SU-DHL-6 (cell line): ENCODE data around the gene GPR152.

ENCODE experiments used
- H2AFZ ChIP-seq: fragments of 200-600 bp; sonication (generic); 2 replicates; pipeline ENCODE4 v1.6.1; 2014; ENCODE audit warnings: low read depth, mild to moderate bottlenecking, moderate library complexity, mixed read lengths, antibody characterized with exemption, low read length; ENCODE audit not compliant: severe bottlenecking
- H3F3A ChIP-seq: fragments of 200-600 bp; shearing (Covaris generic); 2 replicates; pipeline ENCODE4 v1.6.0; 2016; ENCODE audit warnings: antibody characterized with exemption, mild to moderate bottlenecking; ENCODE audit not compliant: insufficient read depth
- H3K27ac ChIP-seq: fragments of 200-600 bp; sonication (generic); 2 replicates; pipeline ENCODE4 v1.5.1; 2016; ENCODE audit warnings: low read depth, mild to moderate bottlenecking, low read length, moderate library complexity, mixed read lengths
- H3K27me3 ChIP-seq: fragments of 200-600 bp; sonication (generic), shearing (Covaris generic); 2 replicates; pipeline ENCODE4 v1.6.0; 2014; ENCODE audit warnings: mild to moderate bottlenecking, low read length
- H3K36me3 ChIP-seq: fragments of 200-600 bp; sonication (generic); 2 replicates; pipeline ENCODE4 v1.6.1; 2014; ENCODE audit warnings: mild to moderate bottlenecking, low read length, mixed read lengths
- H3K4me2 ChIP-seq: fragments of 300-600, 200-600 bp; shearing (Covaris generic), sonication (generic); 2 replicates; pipeline ENCODE4 v1.6.0; 2014; ENCODE audit warnings: low read length, low read depth, mild to moderate bottlenecking; ENCODE audit not compliant: poor library complexity, severe bottlenecking
- H3K4me3 ChIP-seq: fragments of 200-600 bp; sonication (generic); 2 replicates; pipeline ENCODE4 v1.5.1; 2014; ENCODE audit warnings: antibody characterized with exemption, low read length, mild to moderate bottlenecking, mixed read lengths; ENCODE audit not compliant: insufficient read depth, poor library complexity, severe bottlenecking
- H3K79me2 ChIP-seq: fragments of 200-600 bp; sonication (generic); 2 replicates; pipeline ENCODE4 v1.6.1; 2014; ENCODE audit warnings: mild to moderate bottlenecking, low read length, moderate library complexity; ENCODE audit not compliant: insufficient read depth
- H3K9ac ChIP-seq: fragments of 200-600 bp; sonication (generic); 2 replicates; pipeline ENCODE4 v1.7.0; 2014; ENCODE audit warnings: mild to moderate bottlenecking, low read length
- H3K9me2 ChIP-seq: fragments of 200-600 bp; sonication (generic); replicated peaks from 2 replicates; pipeline ENCODE4 v1.6.1; 2014; ENCODE audit warnings: low read length; ENCODE audit not compliant: insufficient read depth
- H3K9me3 ChIP-seq: fragments of 200-600 bp; sonication (generic); 2 replicates; pipeline ENCODE4 v1.6.1; 2014; ENCODE audit warnings: low read length, mixed read lengths; ENCODE audit not compliant: insufficient read depth
- H4K20me1 ChIP-seq: fragments of 200-600 bp; sonication (generic); 2 replicates; pipeline ENCODE4 v1.6.1; 2014; ENCODE audit warnings: low read depth, mild to moderate bottlenecking, antibody characterized with exemption, low read length, moderate library complexity, mixed read lengths
- EZH2phosphoT487 ChIP-seq: fragments of 200-600 bp; sonication (generic), shearing (Covaris generic); conservative IDR thresholded peaks from 2 replicates; pipeline ENCODE4 v1.6.1; 2018; ENCODE audit warnings: mild to moderate bottlenecking, antibody characterized with exemption, low read length, moderate library complexity, mixed read lengths
- TF ChIP-seq, protein P1 (sequence below): fragments of 200-600 bp; sonication (generic); IDR thresholded peaks from one replicate; pipeline ENCODE4 v1.5.1; 2017; ENCODE audit warnings: antibody characterized with exemption, mild to moderate bottlenecking, low read length, moderate library complexity; ENCODE audit not compliant: insufficient read depth, poor library complexity, severe bottlenecking

GPR152 gene

DNA sequence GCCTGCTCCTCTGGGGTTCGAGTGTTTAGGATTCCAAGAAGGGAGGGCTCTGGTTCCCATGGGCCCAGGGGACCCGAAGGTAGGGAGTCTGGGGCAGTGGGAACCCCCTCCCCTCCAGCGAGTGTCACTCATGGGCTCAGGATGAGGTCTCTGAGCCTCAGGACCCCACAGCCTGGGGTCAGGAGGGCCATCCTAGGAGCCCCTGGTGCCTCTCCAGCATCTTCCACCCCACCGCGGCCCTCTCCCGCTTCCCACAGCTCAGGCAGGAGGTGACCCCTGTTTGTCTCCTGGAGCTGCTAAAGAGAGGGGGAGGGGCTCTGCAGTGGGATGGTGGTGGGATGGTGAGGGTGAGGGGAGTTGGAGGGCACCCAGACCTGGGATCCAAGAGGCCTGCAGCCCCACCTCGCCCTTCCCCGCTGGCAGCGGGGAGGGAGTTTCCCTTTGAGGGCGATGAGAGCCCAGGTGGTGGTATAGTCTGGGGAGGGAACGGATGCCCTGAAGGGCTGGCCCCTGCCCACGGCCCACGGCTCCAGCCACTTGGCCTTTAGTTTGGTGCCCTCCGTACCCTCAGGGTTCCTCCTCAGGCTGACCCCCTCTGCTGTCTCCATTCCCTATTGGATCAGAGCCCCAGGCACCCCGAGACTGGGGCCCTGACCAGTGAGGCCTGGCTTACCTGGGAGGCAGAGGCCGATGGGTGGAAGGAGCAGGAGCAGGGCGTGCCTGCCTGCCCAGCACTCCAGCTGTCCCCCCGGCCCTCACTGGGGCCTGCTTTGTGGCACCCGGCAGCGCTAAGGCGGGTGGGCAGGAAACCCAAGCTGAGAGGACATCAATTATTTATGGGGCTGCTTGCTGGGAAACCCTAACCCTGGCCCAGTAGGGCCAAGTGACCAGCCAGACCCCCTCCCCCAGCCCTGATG, 1.5 kb upstream of the GPR152 start:
- Histone ChIP-seq H3K27me3 (no peaks in the 10 kb centered on the region), H3K4me3 (no peak overlapping the region), H3K4me2 (no peak overlapping the region), H3K27ac (no peak overlapping the region), H3K9ac (no peak overlapping the region), H3K36me3 (no peaks in the 10 kb centered on the region), H4K20me1 (no peaks in the 10 kb centered on the region), H2AFZ (no peak overlapping the region), H3K79me2 (no peaks in the 10 kb centered on the region), H3K9me2 (no peaks in the 10 kb centered on the region), H3K9me3 (no peaks in the 10 kb centered on the region), H3F3A (peaks cover 10% of the 10 kb centered on the region)
- TF ChIP-seq, protein P1, sequence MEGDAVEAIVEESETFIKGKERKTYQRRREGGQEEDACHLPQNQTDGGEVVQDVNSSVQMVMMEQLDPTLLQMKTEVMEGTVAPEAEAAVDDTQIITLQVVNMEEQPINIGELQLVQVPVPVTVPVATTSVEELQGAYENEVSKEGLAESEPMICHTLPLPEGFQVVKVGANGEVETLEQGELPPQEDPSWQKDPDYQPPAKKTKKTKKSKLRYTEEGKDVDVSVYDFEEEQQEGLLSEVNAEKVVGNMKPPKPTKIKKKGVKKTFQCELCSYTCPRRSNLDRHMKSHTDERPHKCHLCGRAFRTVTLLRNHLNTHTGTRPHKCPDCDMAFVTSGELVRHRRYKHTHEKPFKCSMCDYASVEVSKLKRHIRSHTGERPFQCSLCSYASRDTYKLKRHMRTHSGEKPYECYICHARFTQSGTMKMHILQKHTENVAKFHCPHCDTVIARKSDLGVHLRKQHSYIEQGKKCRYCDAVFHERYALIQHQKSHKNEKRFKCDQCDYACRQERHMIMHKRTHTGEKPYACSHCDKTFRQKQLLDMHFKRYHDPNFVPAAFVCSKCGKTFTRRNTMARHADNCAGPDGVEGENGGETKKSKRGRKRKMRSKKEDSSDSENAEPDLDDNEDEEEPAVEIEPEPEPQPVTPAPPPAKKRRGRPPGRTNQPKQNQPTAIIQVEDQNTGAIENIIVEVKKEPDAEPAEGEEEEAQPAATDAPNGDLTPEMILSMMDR, result no peak
- TF ChIP-seq EZH2phosphoT487, result no peak

DNA sequence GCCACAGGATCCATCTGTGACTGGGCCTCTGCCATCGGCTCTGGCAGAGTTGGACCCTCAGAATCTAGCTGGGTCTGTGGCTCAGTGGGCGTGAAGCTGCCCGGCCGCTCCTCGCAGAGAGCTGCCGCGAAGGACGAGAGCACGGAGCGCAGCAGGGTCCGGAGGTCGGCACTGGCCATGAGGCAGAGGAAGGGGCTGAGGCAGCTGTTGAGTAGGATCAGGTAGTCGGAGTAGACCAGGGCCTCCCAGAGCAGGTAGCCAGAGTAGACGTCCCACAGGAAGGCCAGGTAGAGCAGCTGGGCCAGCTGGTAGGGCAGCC, 912 bp downstream of the GPR152 start:
- no peak overlapping the region for H3K27ac ChIP-seq
- no peaks in the 10 kb centered on the region for H3K36me3 ChIP-seq
- TF ChIP-seq EZH2phosphoT487, result no peak
- TF ChIP-seq, protein P1, result no peak

DNA sequence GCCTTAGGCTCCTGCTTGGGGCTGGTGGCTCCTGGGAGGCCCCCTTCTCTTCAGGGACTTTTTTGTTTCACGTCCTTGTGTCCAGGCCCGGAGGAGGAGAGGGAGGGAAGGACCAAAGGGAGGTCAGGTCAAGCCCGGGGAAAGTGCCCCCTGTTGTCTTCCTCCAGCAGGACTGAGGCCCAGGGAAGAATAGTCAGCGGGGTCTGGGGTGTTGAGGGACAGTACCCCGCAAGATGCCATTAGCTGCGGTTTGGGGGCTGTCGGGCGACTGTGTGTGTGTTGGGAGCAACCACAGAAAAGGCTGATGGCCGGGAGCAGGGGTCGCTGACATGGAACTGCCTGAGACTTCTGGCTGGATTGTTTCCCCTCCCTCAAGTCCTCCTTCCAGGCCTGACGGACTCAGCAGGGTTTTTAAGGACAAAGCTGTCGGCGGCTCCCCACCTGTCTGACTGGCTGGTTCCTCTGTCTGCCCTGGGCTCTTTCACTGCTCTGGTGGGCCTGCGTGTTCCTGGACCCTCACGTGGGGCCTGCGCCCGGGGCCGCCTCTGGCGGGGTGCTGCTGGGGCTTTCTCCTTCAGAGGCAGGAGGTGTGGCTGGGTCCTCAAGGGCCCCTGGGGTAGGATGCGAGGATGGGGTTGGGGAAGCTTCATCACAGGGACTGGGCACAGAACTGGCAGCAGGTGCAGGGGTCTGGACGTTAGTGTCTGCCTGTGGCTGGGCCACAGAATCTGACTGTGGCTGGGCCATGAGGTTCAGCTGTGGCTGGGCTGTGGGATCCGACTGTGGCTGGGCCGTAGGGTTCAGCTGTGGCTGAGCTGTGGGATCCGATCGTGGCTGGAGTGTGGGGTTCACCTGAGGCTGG, 1.5 kb downstream of the GPR152 start:
- no peaks in the 10 kb centered on the region for H3K9me2 ChIP-seq
- H3K27me3 ChIP-seq, result no peaks in the 10 kb centered on the region
- no peak overlapping the region for H3K27ac ChIP-seq
- H3K9ac ChIP-seq, result no peak overlapping the region
- no peak overlapping the region for H2AFZ ChIP-seq
- no peaks in the 10 kb centered on the region for H3K79me2 ChIP-seq
- peaks cover 5% of the 10 kb centered on the region for H3F3A ChIP-seq
- H3K9me3 ChIP-seq, result no peaks in the 10 kb centered on the region
- H3K4me2 ChIP-seq, result no peak overlapping the region
- no peaks in the 10 kb centered on the region for H4K20me1 ChIP-seq
- TF ChIP-seq, protein P1, result no peak
- TF ChIP-seq EZH2phosphoT487, result no peak
- no peaks in the 10 kb centered on the region for H3K36me3 ChIP-seq
- no peak overlapping the region for H3K4me3 ChIP-seq

More for the DNA sequence above, 912 bp downstream of the GPR152 start:
- Histone ChIP-seq H3F3A (peaks cover 5% of the 10 kb centered on the region), H3K79me2 (no peaks in the 10 kb centered on the region), H2AFZ (no peak overlapping the region), H4K20me1 (no peaks in the 10 kb centered on the region), H3K9me3 (no peaks in the 10 kb centered on the region), H3K9ac (no peak overlapping the region), H3K4me3 (no peak overlapping the region), H3K4me2 (no peak overlapping the region), H3K9me2 (no peaks in the 10 kb centered on the region), H3K27me3 (no peaks in the 10 kb centered on the region)
